ENCODE results near the gene ENO3.

Gene ENO3

GRCh38 chr17:4972752-4973151, 21.8 kb downstream of the ENO3 start:
- DNase-seq (ENCODE audit: low spot score) (no peak), FAIRE-seq (no peak)

DNA sequence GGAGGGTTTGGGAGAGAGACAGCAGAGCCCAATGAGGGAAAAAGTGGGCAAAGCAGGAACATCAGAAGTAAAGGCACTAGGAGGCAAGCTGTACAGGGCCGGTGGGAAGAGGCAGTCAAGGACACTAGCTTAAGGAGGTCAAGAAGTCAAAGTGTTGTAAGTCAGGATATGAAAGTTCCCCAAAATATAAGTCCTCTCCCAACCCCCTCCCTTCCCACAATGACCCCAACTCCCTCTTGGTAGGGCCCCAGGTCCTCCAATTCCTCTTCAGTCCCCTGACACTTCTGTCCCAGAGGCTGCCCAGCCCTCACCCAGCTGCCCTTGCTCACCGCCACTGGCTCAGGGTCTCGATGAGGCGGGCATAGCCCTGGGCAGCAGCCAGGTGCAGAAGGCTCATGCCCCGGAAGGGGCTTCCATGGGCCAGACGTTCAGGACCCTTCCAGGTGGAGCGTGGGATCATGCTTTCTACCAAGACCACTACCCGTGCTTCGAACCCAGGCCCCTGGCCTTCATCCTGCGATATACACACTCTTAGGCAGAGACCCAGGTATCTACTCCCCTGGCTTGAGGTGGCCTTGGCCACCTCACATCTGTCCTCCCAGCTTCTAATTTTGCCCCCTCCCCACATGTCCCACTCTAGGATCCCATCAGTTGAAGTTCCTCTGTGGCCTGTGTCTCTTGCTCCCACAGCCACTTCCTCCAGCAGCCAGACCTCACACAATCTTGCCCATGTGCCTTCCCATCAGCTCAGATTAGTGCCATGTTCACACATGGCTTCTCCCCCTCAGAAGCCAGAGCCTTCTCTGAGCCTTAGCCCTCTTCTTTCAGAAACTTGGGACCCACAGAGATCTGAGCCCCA, 22.6 kb downstream of the ENO3 start:
- no peak for DNase-seq (ENCODE audit: low spot score)
- no peak for FAIRE-seq

DNA sequence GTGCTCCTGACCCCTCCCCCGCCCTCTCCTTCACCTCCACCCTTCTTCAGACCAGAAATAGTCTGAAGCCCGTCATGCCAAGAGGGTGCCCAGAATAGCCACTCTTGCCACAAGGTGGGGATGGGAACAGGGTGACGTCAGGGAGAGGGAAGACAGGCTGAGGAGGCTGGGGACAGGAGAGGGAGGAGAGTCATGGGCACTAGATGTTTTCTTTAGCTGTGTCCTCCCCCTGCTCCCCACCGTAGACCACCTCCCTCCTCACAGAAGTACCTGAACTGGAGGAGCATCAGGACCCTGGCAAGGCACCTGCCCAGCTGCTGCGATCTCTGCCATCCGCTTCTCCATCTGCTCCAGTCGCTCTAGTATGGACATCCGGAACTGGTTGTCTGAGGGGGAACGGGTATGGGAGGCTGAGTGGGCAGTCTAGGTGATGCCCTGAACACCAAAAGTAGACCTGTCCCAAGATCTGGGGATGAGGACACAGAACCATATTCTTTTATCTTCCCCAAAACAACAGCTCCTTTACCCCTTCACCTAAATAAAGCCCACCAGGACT, 23.3 kb downstream of the ENO3 start:
- no peak for FAIRE-seq

DNA sequence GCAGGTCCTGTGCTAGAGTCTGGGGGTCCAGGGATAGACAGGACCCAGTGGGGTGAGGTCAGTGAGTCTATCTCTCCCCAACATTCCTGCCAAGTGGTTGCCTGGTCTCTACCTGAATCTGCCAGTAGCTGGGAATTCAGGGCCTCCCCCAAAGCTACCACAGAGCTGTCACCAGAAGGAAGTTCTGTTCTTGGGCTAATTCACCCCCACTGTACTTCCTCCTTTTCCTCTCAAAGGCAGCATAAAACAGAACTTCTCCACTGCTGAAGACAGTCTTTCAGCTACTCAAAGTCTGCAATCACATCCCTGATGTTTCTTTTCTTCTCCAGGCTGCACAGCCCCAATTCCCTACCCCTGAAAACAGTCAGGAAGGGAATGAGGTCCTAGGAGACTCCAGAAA, 27.8 kb downstream of the ENO3 start:
- no peak for DNase-seq (ENCODE audit: low spot score)
- no peak for FAIRE-seq

More for the DNA sequence above, 23.3 kb downstream of the ENO3 start:
- no peak for DNase-seq (ENCODE audit: low spot score)

- no peak for FAIRE-seq
- DNase-seq (ENCODE audit: low spot score), result peak; percentile 6
These were observed 29.8 kb downstream of the ENO3 start for GRCh38 chr17:4980644-4981216.

- FAIRE-seq (no peak), DNase-seq (ENCODE audit: low spot score) (no peak)
These were observed 31.4 kb downstream of the ENO3 start for GRCh38 chr17:4982305-4982704.

DNA sequence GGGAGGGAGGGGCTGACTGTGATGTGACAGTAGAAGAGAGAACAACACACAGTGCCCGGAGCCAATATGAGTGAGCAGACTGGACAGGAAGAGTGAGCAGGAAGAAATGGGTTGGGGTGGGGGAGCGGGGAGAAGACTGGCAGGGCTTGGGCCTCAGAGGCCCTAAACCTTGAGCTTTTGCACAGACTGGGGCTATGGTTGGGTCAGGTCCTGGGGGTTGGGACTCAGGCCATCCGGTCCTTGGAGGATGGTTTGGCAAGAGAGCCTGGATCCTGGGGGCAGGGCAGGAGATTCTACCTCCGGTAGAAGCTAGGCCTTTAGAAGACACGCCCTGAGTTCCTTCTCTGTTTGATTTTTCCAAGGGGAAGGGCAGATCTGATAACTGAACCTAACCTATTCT, 35.5 kb downstream of the ENO3 start:
- no peak for DNase-seq (ENCODE audit: low spot score)
- no peak for FAIRE-seq

GRCh38 chr17:4986951-4987766, 36.2 kb downstream of the ENO3 start, which contains the start of gene CAMTA2:
Gene CAMTA2 (minus strand): TSS chr17:4987675. CDS start chr17:4986222, 1,453 bp downstream.
- peak; percentile 36 for DNase-seq (ENCODE audit: low spot score)
- FAIRE-seq, result no peak

GRCh38 chr17:4987767-4988567, 37.0 kb downstream of the ENO3 start:
- FAIRE-seq (no peak), DNase-seq (ENCODE audit: low spot score) (no peak)

DNA sequence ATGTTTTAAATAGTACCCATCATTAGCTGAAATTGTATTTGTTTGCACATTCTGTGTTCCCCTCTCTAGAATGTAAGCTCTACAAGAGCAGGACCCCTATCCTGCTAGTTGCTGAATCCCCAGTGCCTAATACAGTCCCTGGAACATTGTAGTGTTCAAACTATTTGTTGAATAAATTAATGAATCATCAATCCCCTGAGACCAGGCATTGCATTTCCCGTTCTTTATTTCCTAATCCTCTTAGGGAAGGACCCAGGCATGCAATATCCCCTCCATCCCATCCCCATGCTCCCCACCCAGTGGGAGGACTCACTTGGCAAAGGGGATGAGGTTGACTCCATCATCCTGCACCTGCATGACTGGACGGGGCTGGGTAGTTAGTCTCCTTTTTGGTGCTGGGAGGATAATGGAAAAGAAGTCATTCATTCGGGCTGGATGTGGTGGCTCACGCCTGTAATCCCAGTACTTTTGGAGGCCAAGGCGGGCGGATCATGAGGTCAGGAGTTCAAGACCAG, 43.2 kb downstream of the ENO3 start:
- DNase-seq (ENCODE audit: low spot score) (no peak), FAIRE-seq (no peak)

DNA sequence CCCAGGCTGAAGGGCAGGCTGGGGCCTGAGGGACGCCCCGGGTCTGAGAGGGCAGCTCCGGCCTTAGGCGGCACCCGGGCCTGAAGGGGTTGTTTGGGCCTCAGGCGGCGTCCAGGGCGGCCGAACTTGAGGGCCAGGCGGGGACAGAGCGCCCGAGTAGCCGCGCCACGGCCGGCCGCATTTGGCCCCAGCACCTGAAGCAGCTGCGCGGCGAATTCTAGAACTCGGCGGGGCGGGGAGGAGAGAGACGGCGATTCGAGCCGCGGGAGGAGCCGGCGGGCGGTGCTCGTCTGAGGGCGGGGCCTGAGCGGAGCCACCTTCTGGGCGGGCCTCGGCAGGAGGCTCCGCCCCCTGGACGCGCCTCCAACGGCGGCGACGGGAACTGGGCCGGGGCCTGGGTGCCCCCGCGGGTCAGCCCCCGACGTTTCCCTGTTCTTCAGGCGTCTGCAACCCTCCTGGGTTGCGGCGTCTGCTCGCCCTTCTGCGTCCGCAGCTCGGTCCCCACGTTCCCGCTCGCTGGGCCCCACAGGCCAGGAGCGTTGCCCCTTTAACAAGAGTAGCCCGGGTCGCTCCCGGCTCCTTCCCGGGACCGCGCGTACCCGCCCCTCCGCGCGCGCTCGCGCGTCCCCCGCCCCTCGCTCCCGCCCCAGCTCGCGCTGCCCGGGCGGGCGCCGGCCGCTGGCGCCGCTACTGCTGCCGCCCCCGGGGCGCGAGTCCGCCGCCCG, 46.5 kb downstream of the ENO3 start, which contains the start of the genes INCA1 and KIF1C:
Gene INCA1, minus strand, starts transcription at position 221 of the 725 bp plus-strand sequence. CDS start 3,085 bp downstream, outside the sequence.
Gene KIF1C, plus strand, starts transcription at position 649 of the 725 bp plus-strand sequence. CDS start 2,297 bp downstream, outside the sequence.
- FAIRE-seq (no peak), DNase-seq (ENCODE audit: low spot score) (peak; percentile 72)

- no peak for DNase-seq (ENCODE audit: low spot score)
- no peak for FAIRE-seq
These were observed 47.3 kb downstream of the ENO3 start for GRCh38 chr17:4998027-4998731.

DNA sequence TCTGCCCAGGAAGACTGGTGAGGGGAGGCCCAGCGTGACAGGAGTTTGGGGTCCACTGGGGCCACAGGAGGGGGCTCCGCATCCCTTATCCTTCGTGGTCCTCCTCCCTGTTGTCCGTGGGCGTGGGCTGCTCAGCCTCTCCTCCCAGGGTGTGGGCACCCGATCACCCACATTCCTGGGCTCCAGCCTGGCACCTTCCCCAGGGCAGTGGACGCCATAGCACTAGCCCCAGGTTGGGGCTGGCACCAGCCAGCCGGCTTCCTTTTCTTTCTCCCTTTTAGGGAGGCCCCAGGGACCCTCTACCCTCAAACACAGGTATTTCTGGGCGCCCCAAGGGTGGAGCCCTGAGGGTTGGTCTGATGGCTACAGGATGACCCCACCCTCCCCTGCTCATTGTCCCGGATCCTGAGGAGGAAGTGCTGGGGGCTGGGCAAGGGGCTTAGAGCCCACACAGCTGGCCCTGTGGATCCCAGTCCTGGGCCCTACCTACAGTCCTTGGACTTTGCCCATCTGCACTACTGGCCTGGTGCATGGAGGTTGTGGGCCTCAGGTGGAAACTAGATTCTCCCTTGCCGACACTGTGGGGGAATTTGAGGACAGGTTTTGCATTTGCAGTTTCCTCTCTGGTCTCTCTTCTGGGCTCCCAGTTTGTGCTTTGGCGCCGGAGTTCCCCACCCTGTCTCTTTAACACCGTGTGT, 48.0 kb downstream of the ENO3 start:
- FAIRE-seq, result no peak

GRCh38 chr17:4999430-5000093, 48.6 kb downstream of the ENO3 start:
- DNase-seq (ENCODE audit: low spot score) (no peak), FAIRE-seq (no peak)

More for the DNA sequence above, 48.0 kb downstream of the ENO3 start:
- DNase-seq (ENCODE audit: low spot score), result no peak

DNA sequence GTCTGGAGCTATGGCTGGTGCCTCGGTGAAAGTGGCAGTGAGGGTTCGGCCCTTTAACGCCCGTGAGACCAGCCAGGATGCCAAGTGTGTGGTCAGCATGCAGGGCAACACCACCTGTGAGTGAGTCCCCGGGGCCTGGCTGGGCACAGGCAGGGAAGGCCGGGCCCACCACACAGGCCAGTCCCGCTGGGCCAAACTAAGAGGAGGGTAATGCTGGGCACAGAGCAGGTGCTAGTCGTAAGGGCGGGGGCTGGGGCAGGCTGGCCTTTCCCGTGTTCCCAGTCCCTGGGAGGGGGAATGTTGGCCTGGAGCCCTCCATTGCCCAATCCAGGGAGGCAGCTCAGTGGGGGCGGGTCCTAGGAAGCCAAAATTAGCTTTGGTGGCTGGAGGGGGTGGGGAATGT, 49.3 kb downstream of the ENO3 start:
- no peak for FAIRE-seq
- DNase-seq (ENCODE audit: low spot score), result no peak

- no peak for FAIRE-seq
- no peak for DNase-seq (ENCODE audit: low spot score)
These were observed 51.3 kb downstream of the ENO3 start for GRCh38 chr17:5002121-5002788.

GRCh38 chr17:5003214-5003867, 52.4 kb downstream of the ENO3 start:
- DNase-seq (ENCODE audit: low spot score) (no peak), FAIRE-seq (no peak)

Data from RCC 7860 (cell line).